Right lobe of liver (tissue), 6 donors: ENCODE measurements around the gene IFNA1. TPM values are rescaled to one million over a fixed set of nuclear protein-coding genes. Genes with fewer than 3 reads are reported as not detected.

Experiments
- ATAC-seq, 4 donors: fragments of 200-7000 bp; cut with Tn5 transposase; one replicate each; pipeline ENCODE4 v1.9.1; 2020; ENCODE audit warnings: mild to moderate bottlenecking in 4 of 4, moderate library complexity in 4 of 4
- DNase-seq, 3 donors: peaks; one replicate each; pipeline ENCODE4 v3.0.0-alpha.2; 2020
- H3K27ac ChIP-seq, 3 donors: fragments of 200-600 bp; one replicate each; pipeline ENCODE4 v1.8.0; 2022
- H3K27me3 ChIP-seq, 2 donors: fragments of 200-600 bp; one replicate each; pipeline ENCODE4 v1.8.0; 2022
- H3K36me3 ChIP-seq, 4 donors: fragments of 200-600 bp; sonication (generic) in 1 of 4; one replicate each; pipeline versions ENCODE4 v1.5.1 to v1.8.0; 2017 to 2022; ENCODE audit warnings: control low read depth in 1 of 4
- H3K4me1 ChIP-seq, 4 donors: fragments of 200-600 bp; sonication (generic) in 1 of 4; one replicate each; pipeline versions ENCODE4 v1.5.1 to v1.8.0; 2017 to 2022; ENCODE audit warnings: control low read depth in 1 of 4
- H3K4me3 ChIP-seq, 3 donors: fragments of 200-600 bp; one replicate each; pipeline ENCODE4 v1.8.0; 2022
- H3K9me3 ChIP-seq, 4 donors: fragments of 200-600 bp; sonication (generic) in 1 of 4; one replicate each; pipeline versions ENCODE4 v1.5.1 to v1.8.0; 2017 to 2022; ENCODE audit warnings: control low read depth in 1 of 4
- POLR2A ChIP-seq: fragments of 450-650 bp; IDR thresholded peaks from one replicate; pipeline ENCODE4 v1.6.1; 2017; ENCODE audit warnings: antibody characterized with exemption, mild to moderate bottlenecking
- WGBS: methylation state at CpG from one replicate; pipeline ENCODE4 v1.1.6; 2018; ENCODE audit warnings: low coverage, low lambda C conversion rate; ENCODE audit not compliant: insufficient coverage; ENCODE audit errors: missing lambda C conversion rate; 5-methylcytosine and 5-hydroxymethylcytosine counted together
- intact Hi-C, 2 donors: fragments of 100-400 bp; cut with DNase I; formaldehyde crosslinking; loops; one replicate each; pipeline versions ENCODE4 v1.11.2 to v1.14.1; 2022
- total RNA-seq, 6 experiments: library from RNA; depleted of rRNA in 2 of 6; stranded (reverse); fragments of >200 nt in 2 of 6; fragmentation: NEBNext Ultra II Directional in 3 of 6; extraction: Animal tissue kit (Norgen Biotek cat#: 25700) in 3 of 6; gene quantifications; one replicate each; pipeline versions ENCODE4 v1.1.0 to v1.2.4, GENCODE V29; 2016 to 2023
- TF ChIP-seq, protein P1 (sequence below), 4 donors: fragments of 200-600 bp in 3 of 4; fragments of 450-650 bp in 1 of 4; IDR thresholded peaks; one replicate each; pipeline versions ENCODE4 v1.5.1 to v1.8.0; 2016 to 2022; ENCODE audit warnings: antibody characterized with exemption in 4 of 4, mild to moderate bottlenecking in 2 of 4
- donor health status: DM: no; HTN: yes; CAD: no.
- donor health status: DM: no; HTN: no; CAD: no.
- donor health status: DM: no; HTN: no; CAD: no.
- donor health status: DM: no; HTN: yes; CAD: no.
- donor health status: DM: no; HTN: yes; CAD: no.

Gene IFNA1
- total RNA-seq, 6 experiments from 2014 or later, result not detected

DNA sequence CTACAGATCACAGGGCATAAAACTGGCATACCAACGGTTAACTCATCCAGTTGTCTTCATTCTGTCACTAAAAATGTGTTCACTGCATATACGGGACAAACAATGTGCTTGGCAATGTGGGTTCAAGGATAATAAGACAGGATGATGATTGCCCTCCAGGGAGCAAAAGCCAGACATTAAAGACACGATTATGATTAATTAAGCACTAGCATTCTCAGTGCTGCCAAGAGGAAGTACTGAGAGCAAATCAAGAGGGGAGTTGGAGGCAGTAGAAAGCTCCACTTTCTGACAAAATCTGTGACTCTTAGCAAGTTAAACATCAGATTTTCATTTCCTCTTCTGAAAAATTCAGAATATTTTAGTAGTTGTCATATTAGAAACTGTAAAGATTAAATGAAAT lies 40.3 kb upstream of the IFNA1 start:
- peaks cover 0 to 18% of the 10 kb centered on the region in 2 donors for H3K27me3 ChIP-seq
- intact Hi-C loops, result no loop called here
- ATAC-seq (no peak), DNase-seq (no peak)
- no peak overlapping the region for H3K27ac ChIP-seq
- TF ChIP-seq POLR2A, result no peak
- TF ChIP-seq, protein P1, sequence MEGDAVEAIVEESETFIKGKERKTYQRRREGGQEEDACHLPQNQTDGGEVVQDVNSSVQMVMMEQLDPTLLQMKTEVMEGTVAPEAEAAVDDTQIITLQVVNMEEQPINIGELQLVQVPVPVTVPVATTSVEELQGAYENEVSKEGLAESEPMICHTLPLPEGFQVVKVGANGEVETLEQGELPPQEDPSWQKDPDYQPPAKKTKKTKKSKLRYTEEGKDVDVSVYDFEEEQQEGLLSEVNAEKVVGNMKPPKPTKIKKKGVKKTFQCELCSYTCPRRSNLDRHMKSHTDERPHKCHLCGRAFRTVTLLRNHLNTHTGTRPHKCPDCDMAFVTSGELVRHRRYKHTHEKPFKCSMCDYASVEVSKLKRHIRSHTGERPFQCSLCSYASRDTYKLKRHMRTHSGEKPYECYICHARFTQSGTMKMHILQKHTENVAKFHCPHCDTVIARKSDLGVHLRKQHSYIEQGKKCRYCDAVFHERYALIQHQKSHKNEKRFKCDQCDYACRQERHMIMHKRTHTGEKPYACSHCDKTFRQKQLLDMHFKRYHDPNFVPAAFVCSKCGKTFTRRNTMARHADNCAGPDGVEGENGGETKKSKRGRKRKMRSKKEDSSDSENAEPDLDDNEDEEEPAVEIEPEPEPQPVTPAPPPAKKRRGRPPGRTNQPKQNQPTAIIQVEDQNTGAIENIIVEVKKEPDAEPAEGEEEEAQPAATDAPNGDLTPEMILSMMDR (IDR thresholded peaks at IDR 0.05), result no peak
- no peak overlapping the region for H3K4me3 ChIP-seq
- 23% methylated on average over 3 of the region's 3 CpGs for WGBS
- no peaks in the 10 kb centered on the region for H3K9me3 ChIP-seq
- H3K4me1 ChIP-seq, result peaks cover 0 to 8% (median 0%) of the 10 kb centered on the region in 4 donors
- H3K36me3 ChIP-seq, result no peaks in the 10 kb centered on the region

DNA sequence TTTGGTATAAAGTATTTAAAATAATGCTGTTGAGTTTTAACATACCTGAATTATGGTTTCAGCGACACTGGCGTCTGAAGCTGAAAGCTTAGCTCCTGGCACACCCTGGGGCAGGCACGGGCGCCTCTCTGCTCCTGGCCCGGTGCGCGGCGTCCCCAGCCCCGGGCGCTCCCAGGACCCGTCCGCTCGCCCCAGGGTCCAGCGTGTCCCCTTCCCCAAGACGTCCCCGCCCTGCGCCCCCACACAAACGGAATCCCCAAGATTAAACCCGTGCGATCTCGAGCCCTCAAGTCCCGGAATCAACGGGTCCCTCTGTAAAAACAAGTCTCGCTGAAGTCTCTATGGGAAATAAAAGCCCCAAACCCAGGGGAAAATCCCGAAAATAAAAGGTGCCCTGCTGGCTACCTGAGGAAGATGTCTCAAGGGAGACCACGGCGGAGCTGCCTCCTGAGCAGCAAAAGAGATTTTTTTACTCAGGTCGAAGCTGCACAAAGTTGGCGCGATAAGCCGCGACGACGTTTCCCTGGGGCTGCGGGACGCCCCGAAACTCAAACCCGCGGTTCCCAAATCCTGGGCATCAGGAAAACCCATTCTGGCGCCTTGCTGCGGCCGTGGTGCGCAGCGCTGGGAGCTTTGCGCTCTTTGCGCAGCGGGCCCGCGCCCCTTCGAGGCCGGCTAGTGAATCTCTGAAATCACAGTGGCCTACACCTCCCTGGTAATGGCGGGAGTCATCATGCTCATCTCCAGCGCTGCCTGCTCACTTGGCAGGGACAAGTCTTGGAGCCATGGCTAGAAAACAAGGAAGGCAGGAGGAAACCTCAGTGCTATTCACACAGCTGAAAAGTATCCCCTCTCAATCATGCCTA lies 37.6 kb upstream of the IFNA1 start:
- H3K4me3 ChIP-seq, result no peak overlapping the region
- intact Hi-C loops, result no loop called here
- WGBS, result 5% methylated on average over 21 of the region's 53 CpGs
- no peaks in the 10 kb centered on the region for H3K36me3 ChIP-seq
- peaks cover 0 to 8% (median 0%) of the 10 kb centered on the region in 4 donors for H3K4me1 ChIP-seq
- ATAC-seq (peak in 3 of 4 donors; percentile 33 to 43 (median 38)), DNase-seq (no peak)
- H3K9me3 ChIP-seq, result no peaks in the 10 kb centered on the region
- TF ChIP-seq, protein P1 (IDR thresholded peaks at IDR 0.05), result no peak
- TF ChIP-seq POLR2A, result no peak
- H3K27ac ChIP-seq, result no peak overlapping the region
- peaks cover 0 to 11% of the 10 kb centered on the region in 2 donors for H3K27me3 ChIP-seq

DNA sequence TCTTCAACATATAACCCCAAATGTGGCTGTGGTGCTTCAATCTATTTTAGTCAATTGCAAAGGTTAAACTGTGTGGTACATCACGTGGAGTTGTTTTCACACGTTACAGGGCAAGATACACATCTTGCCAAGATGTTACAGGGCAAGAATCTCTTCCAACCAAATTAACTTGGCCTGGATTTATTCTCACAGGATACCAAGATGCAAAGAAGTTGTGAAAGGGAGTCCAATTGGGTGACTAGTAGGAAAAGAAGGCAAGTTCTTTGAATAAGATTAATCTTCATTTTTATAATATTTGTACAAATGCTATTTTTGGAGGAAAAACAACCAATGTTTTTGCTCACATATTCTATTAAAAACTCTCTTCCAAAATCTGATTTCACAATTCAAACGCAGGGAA lies 36.1 kb upstream of the IFNA1 start:
- Histone ChIP-seq H3K9me3 (no peaks in the 10 kb centered on the region), H3K27ac (no peak overlapping the region), H3K27me3 (peaks cover 0 to 11% of the 10 kb centered on the region in 2 donors), H3K4me3 (no peak overlapping the region), H3K4me1 (peaks cover 0 to 8% (median 0%) of the 10 kb centered on the region in 4 donors), H3K36me3 (no peaks in the 10 kb centered on the region)
- WGBS, result 43% methylated on average over 3 of the region's 3 CpGs
- TF ChIP-seq, protein P1 (IDR thresholded peaks at IDR 0.05), result no peak
- no peak for TF ChIP-seq POLR2A
- DNase-seq, result no peak
- no peak for ATAC-seq
- intact Hi-C loops, result no loop called here

DNA sequence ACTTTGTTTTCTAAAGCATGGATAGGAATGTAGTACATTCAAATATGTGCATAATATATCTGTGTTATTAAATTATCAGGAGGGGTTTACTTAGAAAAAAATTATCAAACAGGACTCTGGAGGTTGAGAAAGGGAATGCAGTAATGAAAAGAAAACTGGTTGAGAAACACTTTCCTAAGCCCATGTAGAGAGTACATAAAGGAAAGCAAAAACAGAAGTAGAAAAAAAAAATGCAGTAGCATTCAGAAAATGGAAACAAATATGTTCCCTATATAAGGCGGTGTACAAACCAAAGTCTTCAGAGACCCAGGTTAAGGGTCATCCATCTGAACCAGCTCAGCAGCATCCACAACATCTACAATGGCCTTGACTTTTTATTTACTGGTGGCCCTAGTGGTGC lies 31.4 kb upstream of the IFNA1 start, which contains the start of gene IFNA8:
Gene IFNA8 (plus strand): TSS at position 301 of the 400 bp plus-strand sequence. CDS start 60 bp downstream, at position 361.
- 71% methylated on average over 1 of the region's 1 CpG for WGBS
- Histone ChIP-seq H3K4me3 (no peak within 1 kb of the TSS), H3K4me1 (no peaks in the 10 kb centered on the region), H3K27ac (no peak within 1 kb of the TSS), H3K36me3 (no peaks in the 10 kb centered on the region), H3K27me3 (no peaks in the 10 kb centered on the region), H3K9me3 (no peaks in the 10 kb centered on the region)
- intact Hi-C loops, result no loop called here
- TF ChIP-seq POLR2A, result no peak
- TF ChIP-seq, protein P1 (IDR thresholded peaks at IDR 0.05), result no peak
- ATAC-seq, result no peak
- no peak for DNase-seq
